Measurements from ENCODE around the gene AQP5. TPM values are rescaled to one million over a fixed set of nuclear protein-coding genes. Genes with fewer than 3 reads are reported as not detected.

AQP5 gene
- total RNA-seq, 2 experiments from 2014 or later: not detected

DNA sequence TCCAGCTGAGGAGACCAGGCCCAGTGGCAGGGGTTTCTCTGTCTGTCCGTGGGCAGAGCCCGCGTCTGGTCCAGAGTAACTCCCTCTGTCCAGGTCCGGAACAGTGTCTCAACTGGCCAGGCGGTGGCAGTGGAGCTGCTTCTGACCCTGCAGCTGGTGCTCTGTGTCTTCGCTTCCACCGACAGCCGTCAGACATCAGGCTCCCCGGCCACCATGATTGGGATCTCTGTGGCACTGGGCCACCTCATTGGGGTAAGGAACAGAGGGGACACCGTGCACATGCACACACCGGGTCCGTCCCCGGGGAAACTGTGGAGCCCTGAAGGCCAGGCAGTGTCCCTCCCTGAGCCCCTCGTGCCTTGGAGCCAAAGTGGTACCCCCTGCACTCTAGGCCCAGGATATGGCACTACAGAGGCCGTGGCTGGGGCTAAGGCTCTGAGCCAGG is 12.6 kb downstream of the AQP5 start:
- H3K4me1 ChIP-seq (ENCODE audit: insufficient read depth, low read length, poor library complexity, severe bottlenecking): no peaks in the 10 kb centered on the region
- no peak overlapping the region for H2AFZ ChIP-seq (ENCODE audit: low read length)
- no peak overlapping the region for H3K4me2 ChIP-seq (ENCODE audit: low read length)
- no peaks in the 10 kb centered on the region for H3K9me2 ChIP-seq (ENCODE audit: insufficient read depth, low read length)
- no peaks in the 10 kb centered on the region for H3K36me3 ChIP-seq (ENCODE audit: insufficient read depth, low read length)
- no peak overlapping the region for H3K27ac ChIP-seq (ENCODE audit: low read depth, low read length, poor library complexity, severe bottlenecking)
- BruUV-seq (replicated peaks): no TSS peak
- no peaks in the 10 kb centered on the region for H4K20me1 ChIP-seq (ENCODE audit: insufficient read depth, low read length)
- no peak overlapping the region for H3K4me3 ChIP-seq (ENCODE audit: low read depth, low read length, poor library complexity, severe bottlenecking)
- DNase-seq (ENCODE audit: low spot score): no peak
- intact Hi-C loops (cut with micrococcal nuclease; ENCODE audit: unreplicated experiment): no loop called here
- no peaks in the 10 kb centered on the region for H3K79me2 ChIP-seq (ENCODE audit: insufficient read depth, low read depth, low read length)
- CTCF ChIA-PET (ENCODE audit: unreplicated experiment): no interaction called here
- no peaks in the 10 kb centered on the region for H3K9me3 ChIP-seq (ENCODE audit: low read length)
- POLR2A ChIA-PET: no interaction called here
- TF ChIP-seq, protein P1, sequence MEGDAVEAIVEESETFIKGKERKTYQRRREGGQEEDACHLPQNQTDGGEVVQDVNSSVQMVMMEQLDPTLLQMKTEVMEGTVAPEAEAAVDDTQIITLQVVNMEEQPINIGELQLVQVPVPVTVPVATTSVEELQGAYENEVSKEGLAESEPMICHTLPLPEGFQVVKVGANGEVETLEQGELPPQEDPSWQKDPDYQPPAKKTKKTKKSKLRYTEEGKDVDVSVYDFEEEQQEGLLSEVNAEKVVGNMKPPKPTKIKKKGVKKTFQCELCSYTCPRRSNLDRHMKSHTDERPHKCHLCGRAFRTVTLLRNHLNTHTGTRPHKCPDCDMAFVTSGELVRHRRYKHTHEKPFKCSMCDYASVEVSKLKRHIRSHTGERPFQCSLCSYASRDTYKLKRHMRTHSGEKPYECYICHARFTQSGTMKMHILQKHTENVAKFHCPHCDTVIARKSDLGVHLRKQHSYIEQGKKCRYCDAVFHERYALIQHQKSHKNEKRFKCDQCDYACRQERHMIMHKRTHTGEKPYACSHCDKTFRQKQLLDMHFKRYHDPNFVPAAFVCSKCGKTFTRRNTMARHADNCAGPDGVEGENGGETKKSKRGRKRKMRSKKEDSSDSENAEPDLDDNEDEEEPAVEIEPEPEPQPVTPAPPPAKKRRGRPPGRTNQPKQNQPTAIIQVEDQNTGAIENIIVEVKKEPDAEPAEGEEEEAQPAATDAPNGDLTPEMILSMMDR (conservative IDR thresholded peaks at IDR 0.05; ENCODE audit: low read length): no peak
- TF ChIP-seq EZH2phosphoT487 (IDR thresholded peaks at IDR 0.05; ENCODE audit: borderline replicate concordance, low read depth, low read length): no peak

DNA sequence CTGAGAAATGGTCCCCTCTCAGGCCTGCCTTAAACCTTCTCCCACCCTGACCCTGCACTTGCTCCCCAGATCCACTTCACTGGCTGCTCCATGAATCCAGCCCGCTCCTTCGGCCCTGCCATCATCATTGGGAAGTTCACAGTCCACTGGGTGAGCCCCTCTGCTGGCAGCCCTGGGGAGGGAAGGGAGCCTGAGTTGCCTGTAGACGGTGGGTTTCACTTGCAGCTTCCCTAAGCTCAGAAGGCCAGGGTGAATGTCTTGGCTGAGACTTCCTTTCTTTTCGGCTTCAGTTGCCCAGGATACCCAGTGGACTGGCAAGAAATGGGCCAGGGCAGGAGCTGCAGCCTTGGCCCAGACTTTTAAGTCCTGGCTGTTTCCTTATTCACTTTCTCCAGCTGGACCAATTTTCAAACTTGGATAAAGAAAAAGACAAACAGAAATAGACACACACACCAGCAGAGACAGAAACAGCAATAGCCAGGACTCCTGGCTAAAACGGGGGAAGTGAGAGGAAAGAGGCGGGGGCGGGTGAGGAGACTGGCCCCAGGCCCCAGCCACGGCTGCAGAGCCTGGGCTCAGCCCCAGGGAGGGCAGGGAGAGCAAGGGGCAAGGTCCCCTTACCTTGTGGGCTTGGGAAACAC is 13.1 kb downstream of the AQP5 start:
- no peak overlapping the region for H2AFZ ChIP-seq (ENCODE audit: low read length)
- no peaks in the 10 kb centered on the region for H3K9me2 ChIP-seq (ENCODE audit: insufficient read depth, low read length)
- no peak for TF ChIP-seq EZH2phosphoT487 (IDR thresholded peaks at IDR 0.05; ENCODE audit: borderline replicate concordance, low read depth, low read length)
- TF ChIP-seq, protein P1 (conservative IDR thresholded peaks at IDR 0.05; ENCODE audit: low read length): no peak
- no peaks in the 10 kb centered on the region for H3K4me1 ChIP-seq (ENCODE audit: insufficient read depth, low read length, poor library complexity, severe bottlenecking)
- H3K79me2 ChIP-seq (ENCODE audit: insufficient read depth, low read depth, low read length): no peaks in the 10 kb centered on the region
- CTCF ChIA-PET (ENCODE audit: unreplicated experiment): no interaction called here
- no peak overlapping the region for H3K4me3 ChIP-seq (ENCODE audit: low read depth, low read length, poor library complexity, severe bottlenecking)
- DNase-seq (ENCODE audit: low spot score): no peak
- no peaks in the 10 kb centered on the region for H3K36me3 ChIP-seq (ENCODE audit: insufficient read depth, low read length)
- H3K27ac ChIP-seq (ENCODE audit: low read depth, low read length, poor library complexity, severe bottlenecking): no peak overlapping the region
- no peaks in the 10 kb centered on the region for H3K9me3 ChIP-seq (ENCODE audit: low read length)
- H3K4me2 ChIP-seq (ENCODE audit: low read length): no peak overlapping the region
- intact Hi-C loops (cut with micrococcal nuclease; ENCODE audit: unreplicated experiment): no loop called here
- POLR2A ChIA-PET: no interaction called here
- BruUV-seq (replicated peaks): no TSS peak
- no peaks in the 10 kb centered on the region for H4K20me1 ChIP-seq (ENCODE audit: insufficient read depth, low read length)

DNA sequence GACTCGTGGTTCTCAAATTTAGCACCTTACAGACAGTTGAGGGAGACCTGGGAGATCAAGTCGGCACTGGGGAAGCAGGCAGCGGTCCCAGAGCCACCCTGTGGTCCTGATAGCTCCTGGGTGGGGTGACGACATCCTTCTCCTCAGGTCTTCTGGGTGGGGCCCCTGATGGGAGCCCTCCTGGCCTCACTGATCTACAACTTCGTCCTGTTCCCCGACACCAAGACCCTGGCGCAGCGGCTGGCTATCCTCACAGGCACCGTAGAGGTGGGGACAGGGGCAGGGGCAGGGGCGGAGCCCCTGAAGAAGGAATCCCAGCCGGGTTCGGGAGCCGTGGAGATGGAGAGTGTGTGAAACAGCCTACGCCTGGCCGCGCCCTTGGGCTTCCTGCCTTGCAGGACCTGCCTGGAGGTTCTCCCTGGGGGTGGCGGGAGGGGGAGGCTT is 13.7 kb downstream of the AQP5 start:
- Histone ChIP-seq H3K4me1 (ENCODE audit: insufficient read depth, low read length, poor library complexity, severe bottlenecking) (no peaks in the 10 kb centered on the region), H2AFZ (ENCODE audit: low read length) (no peak overlapping the region), H3K4me2 (ENCODE audit: low read length) (no peak overlapping the region), H3K4me3 (ENCODE audit: low read depth, low read length, poor library complexity, severe bottlenecking) (no peak overlapping the region), H3K27ac (ENCODE audit: low read depth, low read length, poor library complexity, severe bottlenecking) (no peak overlapping the region), H3K79me2 (ENCODE audit: insufficient read depth, low read depth, low read length) (no peaks in the 10 kb centered on the region), H3K9me3 (ENCODE audit: low read length) (no peaks in the 10 kb centered on the region), H3K9me2 (ENCODE audit: insufficient read depth, low read length) (no peaks in the 10 kb centered on the region), H3K36me3 (ENCODE audit: insufficient read depth, low read length) (no peaks in the 10 kb centered on the region), H4K20me1 (ENCODE audit: insufficient read depth, low read length) (no peaks in the 10 kb centered on the region)
- no peak for DNase-seq (ENCODE audit: low spot score)
- BruUV-seq (replicated peaks): no TSS peak
- ChIA-PET CTCF (ENCODE audit: unreplicated experiment) (interaction anchor here (0.7 kb wide), 1 partner anchor 31 kb away, joined by 3 read pairs; no protein-coding TSS in a partner anchor), POLR2A (no interaction called here)
- TF ChIP-seq EZH2phosphoT487 (IDR thresholded peaks at IDR 0.05; ENCODE audit: borderline replicate concordance, low read depth, low read length): no peak
- TF ChIP-seq, protein P1 (conservative IDR thresholded peaks at IDR 0.05; ENCODE audit: low read length): no peak
- intact Hi-C loops (cut with micrococcal nuclease; ENCODE audit: unreplicated experiment): no loop called here
